SK-N-SH (cell line): ENCODE measurements around the gene UFSP1. TPM values are rescaled to one million over a fixed set of nuclear protein-coding genes. Genes with fewer than 3 reads are reported as not detected.

Source experiments
- CTCF ChIA-PET: fragments of 300-600, 350-600 bp; formaldehyde crosslinking; extraction: SDS; loops from one replicate; lab custom pipeline; 2021; lab: Yijun Ruan, JAX
- POLR2A ChIA-PET: fragments of 350-600 bp; sonication (Branson Sonifier 250); formaldehyde crosslinking; extraction: SDS; loops from one replicate; lab custom pipeline; 2020; ENCODE audit warnings: antibody characterized with exemption, inconsistent platforms; lab: Yijun Ruan, JAX
- DNase-seq: peaks from one replicate; pipeline ENCODE4 v3.0.0; 2012
- H2AFZ ChIP-seq: fragments of 200-600 bp; sonication (generic); 2 replicates; pipeline ENCODE4 v1.8.1; 2016; ENCODE audit warnings: antibody characterized with exemption, mild to moderate bottlenecking, low read depth
- H3F3A ChIP-seq: fragments of 200-600 bp; sonication (generic); replicated peaks from 2 replicates; pipeline ENCODE3; 2016; ENCODE audit warnings: antibody characterized with exemption, mild to moderate bottlenecking; ENCODE audit not compliant: insufficient read depth
- H3K27ac ChIP-seq, 2 experiments: fragments of 200-500 bp in 1 of 2; fragments of 200-600 bp in 1 of 2; sonication (Bioruptor generic) in 1 of 2; sonication (generic), shearing (Covaris generic) in 1 of 2; 2 replicates each; pipeline versions ENCODE4 v1.5.1 to v1.6.1; 2014 to 2016; ENCODE audit warnings: low read depth in 2 of 2, inconsistent platforms in 1 of 2, low read length in 1 of 2, mild to moderate bottlenecking in 1 of 2, mixed read lengths in 1 of 2
- H3K27me3 ChIP-seq: fragments of 200-600 bp; sonication (generic), shearing (Covaris generic); 2 replicates; pipeline ENCODE4 v1.6.1; 2016; ENCODE audit warnings: mixed run types; ENCODE audit not compliant: insufficient read depth
- H3K36me3 ChIP-seq, 2 experiments: fragments of 200-500 bp in 1 of 2; fragments of 200-600 bp in 1 of 2; sonication (Bioruptor generic) in 1 of 2; sonication (generic) in 1 of 2; replicated peaks in 1 of 2; 2 replicates each; pipeline versions ENCODE3 to v1.5.1; 2014 to 2016; ENCODE audit warnings: low read length in 1 of 2, mild to moderate bottlenecking in 1 of 2; ENCODE audit not compliant: insufficient read depth in 2 of 2, control insufficient read depth in 1 of 2
- H3K4me1 ChIP-seq, 2 experiments: fragments of 200-500 bp in 1 of 2; fragments of 200-600 bp in 1 of 2; sonication (Bioruptor generic) in 1 of 2; sonication (generic), shearing (Covaris generic) in 1 of 2; 2 replicates each; pipeline versions ENCODE4 v1.5.1 to v1.6.1; 2014 to 2016; ENCODE audit warnings: low read depth in 1 of 2, low read length in 1 of 2, mixed run types in 1 of 2; ENCODE audit not compliant: insufficient read depth in 2 of 2, control insufficient read depth in 1 of 2
- H3K4me2 ChIP-seq: fragments of 200-600 bp; sonication (generic), shearing (Covaris generic); 2 replicates; pipeline ENCODE4 v1.6.1; 2017; ENCODE audit warnings: mixed run types
- H3K4me3 ChIP-seq, 2 experiments: fragments of 200-500 bp in 1 of 2; fragments of 200-600 bp in 1 of 2; sonication (Bioruptor generic) in 1 of 2; sonication (generic), shearing (Covaris generic) in 1 of 2; 2 replicates each; pipeline versions ENCODE4 v1.5.1 to v1.8.1; 2014 to 2016; ENCODE audit warnings: low read depth in 2 of 2, inconsistent platforms in 1 of 2, low read length in 1 of 2, mild to moderate bottlenecking in 1 of 2, mixed read lengths in 1 of 2, moderate library complexity in 1 of 2
- H3K79me2 ChIP-seq: fragments of 200-600 bp; sonication (generic); 2 replicates; pipeline ENCODE4 v1.8.1; 2017; ENCODE audit warnings: mild to moderate bottlenecking; ENCODE audit not compliant: insufficient read depth
- H3K9ac ChIP-seq: fragments of 200-600 bp; sonication (generic); 2 replicates; pipeline ENCODE4 v1.6.1; 2017; ENCODE audit warnings: mixed run types
- H3K9me2 ChIP-seq: fragments of 200-600 bp; sonication (generic); 2 replicates; pipeline ENCODE4 v1.6.1; 2017; ENCODE audit warnings: mixed run types
- H3K9me3 ChIP-seq: fragments of 200-600 bp; sonication (generic); 2 replicates; pipeline ENCODE4 v1.6.1; 2017; ENCODE audit warnings: mixed run types, mild to moderate bottlenecking, moderate library complexity
- H4K20me1 ChIP-seq: fragments of 200-600 bp; sonication (generic); 2 replicates; pipeline ENCODE4 v1.6.1; 2017; ENCODE audit warnings: mild to moderate bottlenecking, mixed run types; ENCODE audit not compliant: insufficient read depth
- CHD2 ChIP-seq: fragments of 150-350 bp; IDR thresholded peaks from 2 replicates; pipeline ENCODE4 v1.6.1; 2018; ENCODE audit warnings: low read length; ENCODE audit not compliant: partially characterized antibody
- EP300 ChIP-seq, 2 experiments: IDR thresholded peaks; 2 replicates each; pipeline versions ENCODE4 v1.4.0 to v1.6.1; 2012; ENCODE audit warnings: borderline replicate concordance in 1 of 2, low read depth in 1 of 2, low read length in 1 of 2
- EZH2phosphoT487 ChIP-seq: fragments of 200-600 bp; sonication (generic); IDR thresholded peaks from 2 replicates; pipeline ENCODE4 v1.6.1; 2017; ENCODE audit warnings: low read depth, mixed run types, mild to moderate bottlenecking, antibody characterized with exemption, moderate library complexity, borderline replicate concordance
- FOXJ3 ChIP-seq: sonication (generic); formaldehyde crosslinking; IDR thresholded peaks from 2 replicates; pipeline ENCODE4 v1.5.1; 2020; ENCODE audit warnings: mild to moderate bottlenecking, missing genetic modification reagents
- FOXM1 ChIP-seq: IDR thresholded peaks from 2 replicates; pipeline ENCODE4 v1.4.0; 2012; ENCODE audit warnings: low read depth, mild to moderate bottlenecking
- JUND ChIP-seq: IDR thresholded peaks from 2 replicates; pipeline ENCODE4 v1.4.0; 2012
- NRF1 ChIP-seq: IDR thresholded peaks from 2 replicates; pipeline ENCODE4 v1.6.1; 2012; ENCODE audit warnings: low read depth, mild to moderate bottlenecking, low read length
- RCOR1 ChIP-seq: fragments of 150-350 bp; IDR thresholded peaks from 2 replicates; pipeline ENCODE4 v1.6.1; 2017; ENCODE audit warnings: antibody characterized with exemption, low read length
- RFX5 ChIP-seq: IDR thresholded peaks from 2 replicates; pipeline ENCODE4 v1.6.1; 2012; ENCODE audit warnings: mild to moderate bottlenecking, improper control_type of control experiment, low read length
- SIN3A ChIP-seq: IDR thresholded peaks from 2 replicates; pipeline ENCODE4 v1.6.1; 2012; ENCODE audit warnings: low read depth, mild to moderate bottlenecking, low read length, moderate library complexity, borderline replicate concordance
- TAF1 ChIP-seq: IDR thresholded peaks from 2 replicates; pipeline ENCODE4 v1.6.1; 2012; ENCODE audit warnings: low read depth, mild to moderate bottlenecking, low read length, moderate library complexity, borderline replicate concordance
- TCF12 ChIP-seq: IDR thresholded peaks from 2 replicates; pipeline ENCODE4 v1.4.0; 2012
- TEAD4 ChIP-seq: IDR thresholded peaks from 2 replicates; pipeline ENCODE4 v1.4.0; 2012; ENCODE audit warnings: mild to moderate bottlenecking, borderline replicate concordance; ENCODE audit not compliant: insufficient read depth
- WGBS: methylation state at CpG from one replicate; pipeline ENCODE4 v1.1.6; 2017; ENCODE audit warnings: low lambda C conversion rate; 5-methylcytosine and 5-hydroxymethylcytosine counted together
- polyA plus RNA-seq, 3 experiments: library from polyadenylated mRNA; depleted of rRNA; stranded (reverse); fragments of >200 nt; gene quantifications; 2 replicates each; pipeline ENCODE4 v1.2.3, GENCODE V29; 2012
- TF ChIP-seq, protein P1 (sequence below): IDR thresholded peaks from 2 replicates; pipeline ENCODE4 v1.4.0; 2012; ENCODE audit warnings: low read depth, borderline replicate concordance
- TF ChIP-seq, protein P2 (sequence below): IDR thresholded peaks from 2 replicates; pipeline ENCODE4 v1.4.0; 2012; ENCODE audit warnings: low read depth
- TF ChIP-seq, protein P3 (sequence below): IDR thresholded peaks from 2 replicates; pipeline ENCODE4; 2012
- TF ChIP-seq, protein P4 (sequence below): IDR thresholded peaks from 2 replicates; pipeline ENCODE4 v1.4.0; 2012; ENCODE audit warnings: low read depth, borderline replicate concordance

UFSP1 gene
- polyA plus RNA-seq, 1 of the 3 experiments (the other 2 are of a cell fraction), result 4.5 TPM

DNA sequence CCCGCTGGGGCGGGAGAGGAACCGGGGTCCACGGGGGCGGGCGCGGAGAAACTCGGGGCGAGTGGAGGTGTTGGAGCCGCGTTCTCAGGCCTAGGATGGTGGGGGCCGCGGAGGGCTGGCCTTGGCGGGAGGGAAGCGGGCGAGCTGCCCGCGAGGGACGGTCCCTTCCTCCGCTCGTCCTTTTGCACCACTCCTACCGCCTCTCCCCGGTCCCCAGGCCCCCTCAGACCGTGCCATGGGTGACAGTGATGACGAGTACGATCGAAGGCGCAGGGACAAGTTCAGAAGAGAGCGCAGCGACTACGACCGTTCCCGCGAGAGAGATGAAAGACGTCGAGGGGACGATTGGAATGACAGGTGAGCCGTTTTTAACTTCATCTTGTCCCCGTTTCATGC, 14.2 kb downstream of the UFSP1 start:
- peak; percentile 45 for TF ChIP-seq CHD2
- TF ChIP-seq, protein P1, sequence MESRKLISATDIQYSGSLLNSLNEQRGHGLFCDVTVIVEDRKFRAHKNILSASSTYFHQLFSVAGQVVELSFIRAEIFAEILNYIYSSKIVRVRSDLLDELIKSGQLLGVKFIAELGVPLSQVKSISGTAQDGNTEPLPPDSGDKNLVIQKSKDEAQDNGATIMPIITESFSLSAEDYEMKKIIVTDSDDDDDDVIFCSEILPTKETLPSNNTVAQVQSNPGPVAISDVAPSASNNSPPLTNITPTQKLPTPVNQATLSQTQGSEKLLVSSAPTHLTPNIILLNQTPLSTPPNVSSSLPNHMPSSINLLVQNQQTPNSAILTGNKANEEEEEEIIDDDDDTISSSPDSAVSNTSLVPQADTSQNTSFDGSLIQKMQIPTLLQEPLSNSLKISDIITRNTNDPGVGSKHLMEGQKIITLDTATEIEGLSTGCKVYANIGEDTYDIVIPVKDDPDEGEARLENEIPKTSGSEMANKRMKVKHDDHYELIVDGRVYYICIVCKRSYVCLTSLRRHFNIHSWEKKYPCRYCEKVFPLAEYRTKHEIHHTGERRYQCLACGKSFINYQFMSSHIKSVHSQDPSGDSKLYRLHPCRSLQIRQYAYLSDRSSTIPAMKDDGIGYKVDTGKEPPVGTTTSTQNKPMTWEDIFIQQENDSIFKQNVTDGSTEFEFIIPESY, result no peak
- no peak for TF ChIP-seq RCOR1
- no peak for TF ChIP-seq RFX5
- TF ChIP-seq TCF12, result no peak
- no peak for TF ChIP-seq FOXM1
- no peak for TF ChIP-seq JUND
- no peak for TF ChIP-seq EP300 (IDR thresholded peaks at IDR 0.05; ENCODE audit: borderline replicate concordance in 1 of 2, low read depth in 1 of 2, low read length in 1 of 2)
- TF ChIP-seq, all 33 proteins: peak for 1
- Histone ChIP-seq H3K27me3 (no peaks in the 10 kb centered on the region), H3K4me3 (peak overlapping the region; percentile 65 to 93), H3F3A (peaks cover 21% of the 10 kb centered on the region), H3K9ac (peak overlapping the region; percentile 89), H4K20me1 (peaks cover 47% of the 10 kb centered on the region), H3K4me1 (peaks cover 13 to 23% of the 10 kb centered on the region in 2 experiments; a peak in 3 of 4 replicates), H3K79me2 (peaks cover 54% of the 10 kb centered on the region), H2AFZ (peak overlapping the region; percentile 92), H3K36me3 (peaks cover 16 to 40% of the 10 kb centered on the region in 2 experiments), H3K9me2 (no peaks in the 10 kb centered on the region), H3K4me2 (peak overlapping the region; percentile 90), H3K27ac (peak overlapping the region; percentile 88 to 92), H3K9me3 (no peaks in the 10 kb centered on the region)
- CTCF ChIA-PET, result interaction anchor here (0.7 to 5.5 kb wide), 9 partner anchors 12 to 307 kb away, joined by 3 to 37 read pairs (median 5); partner anchors contain the start of genes ACHE, SLC12A9 and UFSP1
- POLR2A ChIA-PET, result interaction anchor here (0.5 to 5.8 kb wide), 20 partner anchors 10 to 343 kb away, joined by 3 to 126 read pairs (median 4); partner anchors contain the start of genes ACTL6B, AGFG2, POP7 and SLC12A9
- peak; percentile 81 for DNase-seq
- WGBS, result 1% methylated on average over 30 of the region's 39 CpGs

DNA sequence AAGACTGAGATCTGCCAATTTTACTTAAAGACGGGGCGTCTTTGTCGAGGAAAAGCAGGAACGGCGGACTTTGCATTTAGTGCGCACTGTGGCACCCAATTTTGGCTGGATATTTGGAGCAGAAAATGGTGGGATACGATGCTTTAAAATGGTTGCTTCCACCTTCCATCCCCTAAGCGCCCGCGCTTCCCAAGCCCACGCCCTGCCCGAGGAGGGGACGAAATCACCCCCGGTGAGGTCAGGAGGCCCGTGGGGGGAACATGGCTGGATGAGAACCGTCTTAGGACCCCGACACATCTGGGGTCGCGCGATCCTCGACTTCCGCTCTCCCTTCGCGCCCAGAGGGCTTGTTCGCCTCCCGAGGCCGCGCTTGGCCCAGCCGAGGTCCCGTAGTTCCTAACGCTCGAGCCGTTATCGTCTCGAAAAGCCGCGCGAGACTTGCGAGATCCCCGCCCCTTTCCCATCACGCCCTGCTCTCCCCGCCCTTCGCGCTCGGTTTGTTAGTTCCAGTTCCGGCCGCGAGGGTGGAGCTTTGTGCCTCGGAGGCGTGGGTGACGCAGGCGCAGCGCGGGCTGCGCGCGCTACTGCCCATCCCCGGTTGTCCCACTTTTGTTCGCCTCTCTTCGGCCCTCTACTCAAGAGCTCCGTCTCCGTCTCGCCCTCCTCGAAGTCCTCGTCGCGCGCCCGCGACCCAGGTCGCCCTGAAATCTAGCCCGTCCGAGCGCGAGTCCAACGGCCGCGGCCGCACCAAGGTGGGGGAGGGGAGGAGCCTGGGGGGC, 14.7 kb downstream of the UFSP1 start, which contains the start of gene SRRT:
Gene SRRT (plus strand): TSS at position 527 of the 779 bp plus-strand sequence. CDS start 488 bp downstream, outside the sequence.
- peaks cover 15 to 40% of the 10 kb centered on the region in 2 experiments for H3K36me3 ChIP-seq
- under 1% methylated on average over 68 of the region's 79 CpGs for WGBS
- ChIA-PET CTCF (interaction anchor here (0.7 to 5.5 kb wide), 11 partner anchors 11 to 308 kb away, joined by 3 to 37 read pairs (median 5); partner anchors contain the start of genes ACHE, SLC12A9 and UFSP1), POLR2A (interaction anchor here (0.6 to 5.8 kb wide), 19 partner anchors 9 to 343 kb away, joined by 3 to 126 read pairs (median 4); partner anchors contain the start of genes ACTL6B, AGFG2, POP7 and SLC12A9)
- H3K27me3 ChIP-seq, result no peaks in the 10 kb centered on the region
- H3K27ac ChIP-seq, result peak within 1 kb of the TSS; percentile 92 to 95
- no peaks in the 10 kb centered on the region for H3K9me2 ChIP-seq
- peaks cover 21% of the 10 kb centered on the region for H3F3A ChIP-seq
- peaks cover 48% of the 10 kb centered on the region for H3K79me2 ChIP-seq
- peak within 1 kb of the TSS; percentile 65 to 93 for H3K4me3 ChIP-seq
- peak within 1 kb of the TSS; percentile 89 for H3K9ac ChIP-seq
- no peaks in the 10 kb centered on the region for H3K9me3 ChIP-seq
- peaks cover 41% of the 10 kb centered on the region for H4K20me1 ChIP-seq
- H2AFZ ChIP-seq, result peak within 1 kb of the TSS; percentile 92
- H3K4me1 ChIP-seq, result peaks cover 13 to 23% of the 10 kb centered on the region in 2 experiments; a peak in 3 of 4 replicates
- DNase-seq, result peak; percentile 100
- H3K4me2 ChIP-seq, result peak within 1 kb of the TSS; percentile 90
- TF ChIP-seq, protein P2, sequence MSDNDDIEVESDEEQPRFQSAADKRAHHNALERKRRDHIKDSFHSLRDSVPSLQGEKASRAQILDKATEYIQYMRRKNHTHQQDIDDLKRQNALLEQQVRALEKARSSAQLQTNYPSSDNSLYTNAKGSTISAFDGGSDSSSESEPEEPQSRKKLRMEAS, result peak; percentile 95
- peak; percentile 94 for TF ChIP-seq NRF1
- peak; percentile 58; the same call in 1 of the 2 replicates for TF ChIP-seq FOXJ3 (CRISPR knock-in tag)
- peak; percentile 100 for TF ChIP-seq CHD2
- peak; percentile 85 for TF ChIP-seq TAF1
- no peak; the same call in 1 of the 2 replicates for TF ChIP-seq JUND
- peak; percentile 95 for TF ChIP-seq SIN3A
- no peak; the same call in 1 of the 2 replicates for TF ChIP-seq TCF12
- TF ChIP-seq EP300 (IDR thresholded peaks at IDR 0.05; ENCODE audit: borderline replicate concordance in 1 of 2, low read depth in 1 of 2, low read length in 1 of 2), result peak; percentile 24 to 38; a peak in 2 of 4 replicates
- TF ChIP-seq, protein P3, sequence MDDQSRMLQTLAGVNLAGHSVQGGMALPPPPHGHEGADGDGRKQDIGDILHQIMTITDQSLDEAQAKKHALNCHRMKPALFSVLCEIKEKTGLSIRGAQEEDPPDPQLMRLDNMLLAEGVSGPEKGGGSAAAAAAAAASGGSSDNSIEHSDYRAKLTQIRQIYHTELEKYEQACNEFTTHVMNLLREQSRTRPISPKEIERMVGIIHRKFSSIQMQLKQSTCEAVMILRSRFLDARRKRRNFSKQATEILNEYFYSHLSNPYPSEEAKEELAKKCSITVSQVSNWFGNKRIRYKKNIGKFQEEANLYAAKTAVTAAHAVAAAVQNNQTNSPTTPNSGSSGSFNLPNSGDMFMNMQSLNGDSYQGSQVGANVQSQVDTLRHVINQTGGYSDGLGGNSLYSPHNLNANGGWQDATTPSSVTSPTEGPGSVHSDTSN, result peak; percentile 29
- TF ChIP-seq EZH2phosphoT487, result no peak
- no peak for TF ChIP-seq FOXM1
- TF ChIP-seq, protein P1, result peak; percentile 100
- peak; percentile 68; the same call in 1 of the 2 replicates for TF ChIP-seq TEAD4
- TF ChIP-seq, protein P4, sequence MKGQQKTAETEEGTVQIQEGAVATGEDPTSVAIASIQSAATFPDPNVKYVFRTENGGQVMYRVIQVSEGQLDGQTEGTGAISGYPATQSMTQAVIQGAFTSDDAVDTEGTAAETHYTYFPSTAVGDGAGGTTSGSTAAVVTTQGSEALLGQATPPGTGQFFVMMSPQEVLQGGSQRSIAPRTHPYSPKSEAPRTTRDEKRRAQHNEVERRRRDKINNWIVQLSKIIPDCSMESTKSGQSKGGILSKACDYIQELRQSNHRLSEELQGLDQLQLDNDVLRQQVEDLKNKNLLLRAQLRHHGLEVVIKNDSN, result no peak
